Parietal lobe (tissue), 1 donor: ENCODE data around the gene FBLIM1. TPM values are rescaled to one million over a fixed set of nuclear protein-coding genes. Genes with fewer than 3 reads are reported as not detected.

Source experiments
- total RNA-seq: library from RNA; depleted of rRNA; stranded (reverse); fragments of >200 nt; gene quantifications from one replicate; pipeline ENCODE4 v1.2.3, GENCODE V29; 2014

Gene FBLIM1, protein sequence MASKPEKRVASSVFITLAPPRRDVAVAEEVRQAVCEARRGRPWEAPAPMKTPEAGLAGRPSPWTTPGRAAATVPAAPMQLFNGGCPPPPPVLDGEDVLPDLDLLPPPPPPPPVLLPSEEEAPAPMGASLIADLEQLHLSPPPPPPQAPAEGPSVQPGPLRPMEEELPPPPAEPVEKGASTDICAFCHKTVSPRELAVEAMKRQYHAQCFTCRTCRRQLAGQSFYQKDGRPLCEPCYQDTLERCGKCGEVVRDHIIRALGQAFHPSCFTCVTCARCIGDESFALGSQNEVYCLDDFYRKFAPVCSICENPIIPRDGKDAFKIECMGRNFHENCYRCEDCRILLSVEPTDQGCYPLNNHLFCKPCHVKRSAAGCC
- 13.8 TPM for total RNA-seq

GRCh38 chr1:15758343-15758931 lies at the start of gene FBLIM1:
TSS of gene FBLIM1 (plus strand) at chr1:15758795. CDS start at chr1:15764984, 6,189 bp downstream.

DNA sequence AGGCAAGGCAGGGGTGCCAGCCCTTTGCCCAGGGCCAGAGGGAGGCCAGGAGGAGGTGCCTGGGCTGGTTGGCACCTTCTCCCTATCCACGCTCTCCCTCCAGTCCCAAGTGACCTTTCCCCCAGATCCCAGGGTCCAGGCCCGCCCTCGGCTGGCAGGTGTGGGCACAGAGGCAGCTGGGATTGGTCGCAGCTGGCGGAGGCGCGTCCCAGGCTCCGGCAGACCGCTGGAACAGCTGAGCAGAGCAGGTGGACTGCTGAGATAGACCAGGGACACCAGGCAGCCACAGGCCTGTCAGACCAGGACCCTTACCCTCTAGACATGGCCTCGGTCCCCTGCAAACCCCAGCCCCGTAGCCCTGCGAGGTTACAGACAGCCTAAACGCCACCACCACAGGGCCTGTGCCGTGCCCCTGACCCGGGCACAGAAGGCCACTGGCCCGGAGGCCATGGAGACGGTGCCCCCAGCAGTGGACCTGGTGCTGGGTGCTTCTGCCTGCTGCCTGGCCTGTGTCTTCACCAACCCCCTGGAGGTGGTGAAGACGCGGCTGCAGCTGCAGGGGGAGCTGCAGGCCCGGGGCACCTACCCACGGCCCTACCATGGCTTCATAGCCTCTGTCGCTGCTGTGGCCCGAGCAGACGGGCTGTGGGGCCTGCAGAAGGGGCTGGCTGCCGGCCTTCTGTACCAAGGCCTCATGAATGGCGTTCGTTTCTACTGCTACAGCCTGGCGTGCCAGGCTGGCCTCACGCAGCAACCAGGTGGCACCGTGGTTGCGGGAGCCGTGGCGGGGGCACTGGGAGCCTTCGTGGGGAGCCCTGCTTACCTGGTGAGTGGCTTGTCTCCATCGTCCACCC lies 22.3 kb upstream of the FBLIM1 start, which contains the start of gene SLC25A34:
Gene SLC25A34 (plus strand): TSS at position 221 of the 854 bp plus-strand sequence. CDS start 228 bp downstream, at position 449.

DNA sequence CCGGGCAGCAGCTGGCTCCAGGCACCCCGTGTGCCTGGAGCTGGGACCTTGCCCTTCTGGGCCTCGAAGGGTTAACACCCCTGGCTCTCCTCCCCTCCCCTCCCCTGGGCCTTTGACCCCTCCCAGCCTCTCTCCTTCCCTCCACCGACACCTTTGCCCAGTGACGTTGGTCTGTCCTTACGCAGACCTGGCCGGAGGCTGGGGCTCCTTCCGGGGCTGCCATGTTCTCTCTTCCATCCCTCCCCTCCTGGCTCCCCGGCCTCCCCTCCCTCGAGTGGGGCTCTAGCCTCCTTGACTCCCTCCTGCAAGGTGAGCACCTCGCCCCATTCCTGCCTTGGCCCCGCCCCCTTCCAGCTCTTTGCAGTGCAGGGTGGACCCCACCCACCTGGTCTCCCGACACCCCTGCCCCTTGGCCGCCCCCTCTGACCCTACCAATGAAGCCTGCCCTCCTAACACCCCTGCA lies 16.2 kb upstream of the FBLIM1 start, which contains the start of gene TMEM82:
Gene TMEM82 (plus strand): TSS at position 161 of the 463 bp plus-strand sequence. CDS start 61 bp downstream, at position 222.

DNA sequence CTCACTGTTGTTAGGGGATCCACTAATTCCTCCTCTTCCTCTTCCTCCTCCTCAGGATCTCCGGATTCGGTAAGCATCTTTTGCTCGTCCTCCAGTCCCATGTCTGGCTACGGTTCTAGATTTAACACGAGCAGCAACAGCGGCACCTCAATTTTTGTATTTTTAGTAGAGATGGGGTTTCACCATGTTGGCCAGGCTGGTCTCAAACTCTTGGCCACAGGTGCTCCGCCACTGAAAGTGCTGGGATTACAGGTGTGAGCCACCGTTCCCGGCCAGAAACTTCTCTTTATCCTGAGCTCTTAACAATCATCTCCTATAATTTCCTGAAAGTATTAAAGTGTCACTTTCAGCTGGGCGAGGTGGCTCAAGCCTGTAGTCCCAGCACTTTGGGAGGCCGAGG lies 49.0 kb downstream of the FBLIM1 start, which contains the start of gene UQCRHL:
Gene UQCRHL (minus strand): TSS at position 101 of the 400 bp plus-strand sequence. CDS start 0 bp downstream, at position 101.

Other genes with a start within 250 kb of the FBLIM1 start
- 3.4 TPM for gene CASP9, start 234.6 kb upstream of the FBLIM1 start, total RNA-seq
- gene DNAJC16, start 231.9 kb upstream of the FBLIM1 start, total RNA-seq = 21.9 TPM
- 0.31 TPM for gene AGMAT, start 173.7 kb upstream of the FBLIM1 start, total RNA-seq
- gene DDI2, start 141.3 kb upstream of the FBLIM1 start, total RNA-seq = 48.5 TPM
- 41.0 TPM for gene PLEKHM2, start 74.5 kb upstream of the FBLIM1 start, total RNA-seq
- gene SLC25A34, start 22.5 kb upstream of the FBLIM1 start, total RNA-seq = 1.6 TPM
- not detected for gene TMEM82, start 16.3 kb upstream of the FBLIM1 start, total RNA-seq
- 1.9 TPM for gene UQCRHL, start 48.9 kb downstream of the FBLIM1 start, total RNA-seq
- 122 TPM for gene SPEN, start 88.9 kb downstream of the FBLIM1 start, total RNA-seq
- gene ZBTB17, start 217.3 kb downstream of the FBLIM1 start, total RNA-seq = 51.3 TPM
- gene SRARP, start 245.4 kb downstream of the FBLIM1 start, total RNA-seq = 0.63 TPM